Measurements from ENCODE around the gene PCSK1N. TPM values are rescaled to one million over a fixed set of nuclear protein-coding genes. Genes with fewer than 3 reads are reported as not detected.
A peak's percentile ranks its signal among the peaks of the same experiment; 100 is the strongest.

Gene PCSK1N
- total RNA-seq, 4 donors from 2014 or later = 2.9 to 16.7 (median 8.5) TPM

- 0 to 39% methylated on average over 31 to 89 of the region's 89 CpGs for WGBS, 2 donors
- TF ChIP-seq CTCF (IDR thresholded peaks at IDR 0.05) (no peak), POLR2A (IDR thresholded peaks at IDR 0.05) (no peak)
- intact Hi-C loops (cut with DNase I; ENCODE audit: low total_unique reads) = no loop called here
- peak within 1 kb of the TSS; percentile 40 for H3K4me3 ChIP-seq (ENCODE audit: low read depth, poor library complexity, severe bottlenecking)
- peak; percentile 95 to 98 for DNase-seq (ENCODE audit: low spot score in 2 of 2)
These were observed 33.9 kb downstream of the PCSK1N start, which contains the start of gene HDAC6 for GRCh38 chrX:48801280-48802088. Gene HDAC6 (plus strand): TSS chrX:48802067. CDS start chrX:48802693, 626 bp downstream.

- no peak for TF ChIP-seq POLR2A (IDR thresholded peaks at IDR 0.05)
- peak in 1 of 2 donors; percentile 69 for DNase-seq (ENCODE audit: low spot score in 2 of 2)
- 26 to 60% methylated on average over 13 to 17 of the region's 17 CpGs for WGBS, 2 donors
- intact Hi-C loops (cut with DNase I; ENCODE audit: low total_unique reads) = no loop called here
- H3K4me3 ChIP-seq (ENCODE audit: low read depth, poor library complexity, severe bottlenecking) = peak overlapping the region; percentile 17
These were observed 34.7 kb downstream of the PCSK1N start for GRCh38 chrX:48800574-48801279.

GRCh38 chrX:48798318-48798717 lies 37.1 kb downstream of the PCSK1N start:
- WGBS, 2 donors = 67 to 85% methylated on average over 2 of the region's 2 CpGs
- intact Hi-C loops (cut with DNase I; ENCODE audit: low total_unique reads) = no loop called here
- TF ChIP-seq CTCF (IDR thresholded peaks at IDR 0.05) (no peak), POLR2A (IDR thresholded peaks at IDR 0.05) (no peak)
- DNase-seq (ENCODE audit: low spot score in 2 of 2) = no peak
- H3K4me3 ChIP-seq (ENCODE audit: low read depth, poor library complexity, severe bottlenecking) = no peak overlapping the region

GRCh38 chrX:48794911-48795515 lies 40.4 kb downstream of the PCSK1N start:
- 70 to 73% methylated on average over 5 to 7 of the region's 8 CpGs for WGBS, 2 donors
- intact Hi-C loops (cut with DNase I; ENCODE audit: low total_unique reads) = no loop called here
- TF ChIP-seq POLR2A (IDR thresholded peaks at IDR 0.05) (no peak), CTCF (IDR thresholded peaks at IDR 0.05) (no peak)
- DNase-seq (ENCODE audit: low spot score in 2 of 2) = peak in 1 of 2 donors; percentile 71
- no peak overlapping the region for H3K4me3 ChIP-seq (ENCODE audit: low read depth, poor library complexity, severe bottlenecking)

GRCh38 chrX:48794340-48794910 lies 41.0 kb downstream of the PCSK1N start:
- TF ChIP-seq POLR2A (IDR thresholded peaks at IDR 0.05) = no peak
- no peak for TF ChIP-seq CTCF (IDR thresholded peaks at IDR 0.05)
- peak in 1 of 2 donors; percentile 70 for DNase-seq (ENCODE audit: low spot score in 2 of 2)
- 81 to 93% methylated on average over 9 to 12 of the region's 12 CpGs for WGBS, 2 donors
- no peak overlapping the region for H3K4me3 ChIP-seq (ENCODE audit: low read depth, poor library complexity, severe bottlenecking)
- intact Hi-C loops (cut with DNase I; ENCODE audit: low total_unique reads) = no loop called here

Data from lower leg skin (tissue), 4 donors.